GM10266 (cell line): Measurements from ENCODE around the gene EPHA3.

Experiments used
- DNase-seq: peaks from one replicate; pipeline ENCODE4 v3.0.0; 2012; ENCODE audit errors: extremely low spot score
- CTCF ChIP-seq: IDR thresholded peaks from 2 replicates; pipeline ENCODE4 v1.5.1; 2012; ENCODE audit warnings: mild to moderate bottlenecking, low read depth; ENCODE audit not compliant: control insufficient read depth, insufficient read depth; ENCODE audit errors: missing control alignments

EPHA3 gene

GRCh38 chr3:89522155-89522554 is 414.7 kb downstream of the EPHA3 start:
- TF ChIP-seq CTCF: no peak
- no peak for DNase-seq

GRCh38 chr3:89525609-89526008 is 418.2 kb downstream of the EPHA3 start:
- TF ChIP-seq CTCF: no peak
- DNase-seq: no peak

GRCh38 chr3:89527736-89528305 is 420.4 kb downstream of the EPHA3 start:
- DNase-seq: no peak
- TF ChIP-seq CTCF: no peak
